ENCODE measurements around the gene BAHCC1. TPM values are rescaled to one million over a fixed set of nuclear protein-coding genes. Genes with fewer than 3 reads are reported as not detected.

The BAHCC1 gene
- total and polyA plus RNA-seq, 2 donors (not counting 1 experiment from before 2014, with no cell fraction given), result 1.8 to 7.3 TPM

DNA sequence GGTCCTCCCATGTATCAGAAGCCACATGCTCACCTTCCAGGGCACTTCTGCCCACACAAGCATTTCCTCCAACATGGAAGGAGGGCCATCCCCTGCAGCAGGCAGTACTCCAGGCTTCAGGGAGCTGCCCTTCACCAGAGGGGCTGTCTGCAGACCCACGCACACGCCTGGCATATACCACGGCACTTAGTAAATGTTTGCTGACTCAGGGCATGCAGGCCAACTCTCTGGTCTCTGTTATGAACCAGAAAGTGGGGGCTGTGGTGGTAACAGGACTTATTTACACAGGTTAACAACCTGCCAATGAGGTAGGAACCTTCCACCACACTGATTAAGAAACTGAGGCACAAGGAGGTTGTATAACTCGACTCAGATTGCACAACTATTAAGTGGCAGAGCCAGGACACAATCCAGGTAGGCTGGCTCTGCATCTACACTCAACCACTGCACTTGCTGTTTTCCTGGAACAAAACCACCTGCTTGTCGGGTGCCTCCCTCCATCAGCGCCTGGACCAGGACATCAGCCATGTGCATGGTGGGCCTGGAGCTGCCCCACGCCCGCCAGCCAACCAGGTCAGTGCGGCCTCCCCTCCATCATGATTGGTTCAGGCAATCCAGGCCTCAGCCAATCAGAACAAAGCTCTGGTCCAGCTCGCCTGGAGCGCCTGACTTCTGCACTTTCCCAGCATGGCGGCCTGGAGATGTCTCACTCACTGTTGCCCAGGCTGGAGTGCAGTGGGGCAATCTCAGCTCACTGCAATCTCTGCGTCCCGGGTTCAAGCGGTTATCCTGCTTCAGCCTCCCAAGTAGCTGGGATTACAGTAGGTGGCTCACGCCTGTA lies 98.2 kb downstream of the BAHCC1 start:
- TF ChIP-seq EZH2 (IDR thresholded peaks at IDR 0.05; ENCODE audit: low read length, missing control alignments), result no peak
- TF ChIP-seq, protein P1, sequence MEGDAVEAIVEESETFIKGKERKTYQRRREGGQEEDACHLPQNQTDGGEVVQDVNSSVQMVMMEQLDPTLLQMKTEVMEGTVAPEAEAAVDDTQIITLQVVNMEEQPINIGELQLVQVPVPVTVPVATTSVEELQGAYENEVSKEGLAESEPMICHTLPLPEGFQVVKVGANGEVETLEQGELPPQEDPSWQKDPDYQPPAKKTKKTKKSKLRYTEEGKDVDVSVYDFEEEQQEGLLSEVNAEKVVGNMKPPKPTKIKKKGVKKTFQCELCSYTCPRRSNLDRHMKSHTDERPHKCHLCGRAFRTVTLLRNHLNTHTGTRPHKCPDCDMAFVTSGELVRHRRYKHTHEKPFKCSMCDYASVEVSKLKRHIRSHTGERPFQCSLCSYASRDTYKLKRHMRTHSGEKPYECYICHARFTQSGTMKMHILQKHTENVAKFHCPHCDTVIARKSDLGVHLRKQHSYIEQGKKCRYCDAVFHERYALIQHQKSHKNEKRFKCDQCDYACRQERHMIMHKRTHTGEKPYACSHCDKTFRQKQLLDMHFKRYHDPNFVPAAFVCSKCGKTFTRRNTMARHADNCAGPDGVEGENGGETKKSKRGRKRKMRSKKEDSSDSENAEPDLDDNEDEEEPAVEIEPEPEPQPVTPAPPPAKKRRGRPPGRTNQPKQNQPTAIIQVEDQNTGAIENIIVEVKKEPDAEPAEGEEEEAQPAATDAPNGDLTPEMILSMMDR (conservative IDR thresholded peaks at IDR 0.05 in 1 of 2, IDR thresholded peaks at IDR 0.05 in 1 of 2; ENCODE audit: low read depth in 1 of 2, low read length in 2 of 2), result no peak
- no peak overlapping the region for H3K27ac ChIP-seq (ENCODE audit: insufficient read depth, low read length)
- H3K4me1 ChIP-seq (ENCODE audit: control insufficient read depth, extremely low read depth, insufficient read depth, low read length), result peaks cover 3% of the 10 kb centered on the region
- H3K4me3 ChIP-seq (replicated peaks in 1 of 4; ENCODE audit: control extremely low read depth in 1 of 4, insufficient read depth in 1 of 4, low read depth in 3 of 4, low read length in 4 of 4), result no peak overlapping the region
- H4K20me1 ChIP-seq (ENCODE audit: control insufficient read depth, extremely low read depth, insufficient read depth, low read length), result no peaks in the 10 kb centered on the region
- no peak overlapping the region for H2AFZ ChIP-seq (ENCODE audit: low read length)
- peaks cover 10% of the 10 kb centered on the region for H3K27me3 ChIP-seq (ENCODE audit: control insufficient read depth, insufficient read depth, low read length)
- H3K9ac ChIP-seq (ENCODE audit: insufficient read depth, low read length), result no peak overlapping the region
- H3K36me3 ChIP-seq (ENCODE audit: control insufficient read depth, insufficient read depth, low read length), result no peaks in the 10 kb centered on the region
- no peak for DNase-seq (ENCODE audit: low read depth in 2 of 2)
- no peaks in the 10 kb centered on the region for H3K9me3 ChIP-seq (ENCODE audit: control insufficient read depth, insufficient read depth, low read depth, low read length)
- H3K4me2 ChIP-seq (ENCODE audit: extremely low read depth, insufficient read depth, low read length), result no peak overlapping the region
- H3K79me2 ChIP-seq (ENCODE audit: control insufficient read depth, insufficient read depth, low read length), result no peaks in the 10 kb centered on the region

DNA sequence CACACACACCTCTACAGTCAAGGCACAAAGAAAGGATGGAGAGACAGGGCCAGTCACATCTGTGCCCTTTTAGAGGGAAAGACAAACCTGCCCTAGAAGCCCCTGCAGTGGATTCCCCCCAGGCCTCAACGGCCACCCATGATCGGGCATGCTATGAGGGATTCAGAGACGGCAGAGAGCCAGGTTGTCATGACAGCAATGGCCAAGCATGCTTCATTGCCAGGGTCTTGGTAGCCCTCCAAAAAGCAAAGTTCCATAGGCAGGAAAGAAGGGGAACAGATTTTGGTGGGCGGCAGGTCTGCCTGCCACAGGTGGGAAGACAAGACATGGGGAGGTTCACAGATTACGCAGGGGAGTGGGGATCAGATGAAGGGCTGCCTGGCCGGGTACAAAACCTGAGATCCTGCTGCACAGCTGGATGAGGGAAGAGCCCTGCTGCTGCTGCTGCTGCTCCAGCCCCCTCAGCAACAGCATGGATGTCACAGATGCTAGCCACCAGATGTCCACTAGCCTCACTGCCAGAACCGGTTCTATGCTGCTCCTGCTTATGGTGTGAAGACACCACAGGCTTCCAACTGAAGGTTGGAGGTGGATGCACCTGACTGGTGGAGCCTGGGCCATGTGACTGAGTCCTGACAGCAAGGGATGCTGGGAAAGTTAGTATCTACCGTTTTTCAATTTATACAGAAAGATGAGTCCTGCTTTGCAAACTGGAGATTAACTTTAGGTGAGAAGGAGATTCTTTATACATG lies 99.5 kb downstream of the BAHCC1 start:
- no peaks in the 10 kb centered on the region for H3K36me3 ChIP-seq (ENCODE audit: control insufficient read depth, insufficient read depth, low read length)
- H3K9me3 ChIP-seq (ENCODE audit: control insufficient read depth, insufficient read depth, low read depth, low read length), result no peaks in the 10 kb centered on the region
- no peak for DNase-seq (ENCODE audit: low read depth in 2 of 2)
- no peak overlapping the region for H3K4me3 ChIP-seq (replicated peaks in 1 of 4; ENCODE audit: control extremely low read depth in 1 of 4, insufficient read depth in 1 of 4, low read depth in 3 of 4, low read length in 4 of 4)
- TF ChIP-seq, protein P1 (conservative IDR thresholded peaks at IDR 0.05 in 1 of 2, IDR thresholded peaks at IDR 0.05 in 1 of 2; ENCODE audit: low read depth in 1 of 2, low read length in 2 of 2), result no peak
- TF ChIP-seq EZH2 (IDR thresholded peaks at IDR 0.05; ENCODE audit: low read length, missing control alignments), result no peak
- no peak overlapping the region for H3K9ac ChIP-seq (ENCODE audit: insufficient read depth, low read length)
- H3K4me1 ChIP-seq (ENCODE audit: control insufficient read depth, extremely low read depth, insufficient read depth, low read length), result no peaks in the 10 kb centered on the region
- H4K20me1 ChIP-seq (ENCODE audit: control insufficient read depth, extremely low read depth, insufficient read depth, low read length), result no peaks in the 10 kb centered on the region
- no peak overlapping the region for H3K27ac ChIP-seq (ENCODE audit: insufficient read depth, low read length)
- H3K4me2 ChIP-seq (ENCODE audit: extremely low read depth, insufficient read depth, low read length), result no peak overlapping the region
- peaks cover 10% of the 10 kb centered on the region for H3K27me3 ChIP-seq (ENCODE audit: control insufficient read depth, insufficient read depth, low read length)
- H3K79me2 ChIP-seq (ENCODE audit: control insufficient read depth, insufficient read depth, low read length), result no peaks in the 10 kb centered on the region
- no peak overlapping the region for H2AFZ ChIP-seq (ENCODE audit: low read length)

DNA sequence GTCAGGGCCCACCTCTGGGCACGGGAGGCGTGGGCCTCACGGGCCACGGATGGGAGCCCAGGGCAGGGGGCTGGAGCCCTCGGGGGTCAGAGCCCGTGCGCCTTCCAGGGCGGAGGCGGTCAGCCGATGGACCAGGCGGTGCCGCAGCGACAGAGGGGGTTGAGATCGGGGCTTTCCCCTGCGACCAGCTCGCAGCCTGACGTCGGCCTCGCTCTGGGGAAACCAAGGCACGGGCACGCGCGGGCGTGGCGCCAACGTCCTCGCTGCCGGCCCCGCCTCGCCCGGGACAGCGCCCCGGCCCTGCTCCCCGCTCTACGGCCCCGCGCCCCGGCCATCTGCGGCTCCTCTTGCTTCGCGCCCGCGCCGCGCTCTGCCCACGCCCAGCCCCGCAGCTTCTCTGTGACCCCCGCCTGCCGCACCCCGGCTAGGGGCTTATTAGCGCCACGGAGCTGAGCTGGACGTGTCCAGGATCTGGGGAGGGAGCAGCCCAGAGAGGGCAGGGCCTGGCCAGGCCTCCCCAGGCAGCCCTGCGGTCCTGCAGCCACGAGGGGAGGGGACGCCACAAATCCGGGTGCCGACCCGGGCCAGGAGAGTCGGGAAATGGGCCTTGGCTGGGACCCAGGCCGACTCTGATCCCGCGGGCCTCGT lies 103.8 kb downstream of the BAHCC1 start:
- Histone ChIP-seq H3K27ac (ENCODE audit: insufficient read depth, low read length) (no peak overlapping the region), H3K4me2 (ENCODE audit: extremely low read depth, insufficient read depth, low read length) (no peak overlapping the region), H3K27me3 (ENCODE audit: control insufficient read depth, insufficient read depth, low read length) (peaks cover 2% of the 10 kb centered on the region), H3K79me2 (ENCODE audit: control insufficient read depth, insufficient read depth, low read length) (no peaks in the 10 kb centered on the region), H3K9me3 (ENCODE audit: control insufficient read depth, insufficient read depth, low read depth, low read length) (no peaks in the 10 kb centered on the region), H3K4me1 (ENCODE audit: control insufficient read depth, extremely low read depth, insufficient read depth, low read length) (no peaks in the 10 kb centered on the region), H3K9ac (ENCODE audit: insufficient read depth, low read length) (no peak overlapping the region), H2AFZ (ENCODE audit: low read length) (no peak overlapping the region), H4K20me1 (ENCODE audit: control insufficient read depth, extremely low read depth, insufficient read depth, low read length) (no peaks in the 10 kb centered on the region), H3K36me3 (ENCODE audit: control insufficient read depth, insufficient read depth, low read length) (no peaks in the 10 kb centered on the region), H3K4me3 (replicated peaks in 1 of 4; ENCODE audit: control extremely low read depth in 1 of 4, insufficient read depth in 1 of 4, low read depth in 3 of 4, low read length in 4 of 4) (no peak overlapping the region)
- no peak for DNase-seq (ENCODE audit: low read depth in 2 of 2)
- TF ChIP-seq, protein P1 (conservative IDR thresholded peaks at IDR 0.05 in 1 of 2, IDR thresholded peaks at IDR 0.05 in 1 of 2; ENCODE audit: low read depth in 1 of 2, low read length in 2 of 2), result no peak
- TF ChIP-seq EZH2 (IDR thresholded peaks at IDR 0.05; ENCODE audit: low read length, missing control alignments), result no peak
